GM21528 (cell line): Measurements from ENCODE around the gene ASTN2.

ENCODE experiments used
- ATAC-seq: cut with Tn5 transposase; IDR thresholded peaks from one replicate; pipeline ENCODE4 v1.9.1; 2021; ENCODE audit warnings: mild to moderate bottlenecking, moderate library complexity; ENCODE audit not compliant: unreplicated experiment, low FRiP score

ASTN2 gene

DNA sequence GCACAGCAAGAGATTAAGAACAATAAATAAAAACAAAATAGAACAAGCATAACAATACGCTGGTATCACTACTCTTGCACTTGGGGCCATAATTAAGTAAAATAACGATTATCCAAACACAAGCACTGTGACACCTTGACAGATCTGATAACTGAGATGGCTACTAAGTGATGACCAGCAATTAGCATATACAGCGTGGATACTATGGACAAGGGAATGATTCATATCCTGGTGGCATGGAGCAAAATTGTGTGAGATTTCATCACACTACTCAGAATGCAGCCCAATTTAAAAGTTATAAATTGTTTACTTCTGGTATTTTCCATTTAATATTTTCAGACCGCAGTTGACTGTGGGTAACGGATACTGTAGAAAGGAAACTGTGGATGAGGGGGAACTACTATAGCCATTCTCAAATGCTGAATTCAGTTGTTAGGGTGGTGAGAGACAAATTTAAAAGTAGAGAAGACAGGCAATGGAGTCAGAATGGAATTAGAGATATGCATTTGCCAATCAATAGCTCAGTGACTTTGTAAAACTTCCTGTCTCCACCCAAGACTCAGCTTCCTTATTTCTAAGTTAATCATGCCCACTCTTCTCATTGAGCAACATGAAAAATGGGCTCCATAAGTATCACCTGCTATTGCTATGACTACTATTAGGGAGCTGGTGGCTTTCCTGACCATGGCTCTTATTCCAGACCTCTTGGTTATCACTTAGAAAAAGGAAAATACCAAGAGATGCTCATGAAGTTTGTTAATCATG lies 427.0 kb downstream of the ASTN2 start:
- no peak for ATAC-seq

DNA sequence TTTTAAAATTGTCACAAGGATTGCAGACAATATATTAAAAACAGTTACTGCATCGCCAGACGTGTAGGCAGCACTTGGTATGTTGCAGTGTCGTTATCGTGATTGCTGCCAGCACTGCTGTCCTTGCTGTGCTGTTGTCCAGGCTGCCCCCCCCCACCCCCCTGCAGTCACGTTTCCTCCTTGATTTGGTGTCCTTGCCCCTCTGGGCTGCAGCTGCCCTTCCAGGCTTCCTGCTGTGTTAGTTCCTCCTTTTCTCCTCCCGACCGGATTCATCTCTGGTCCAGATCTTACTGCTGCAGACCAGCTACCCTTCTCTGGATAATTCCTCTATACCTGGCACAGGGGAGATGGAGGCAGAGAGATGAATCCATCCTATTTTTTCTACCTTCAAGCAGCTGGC lies 428.8 kb downstream of the ASTN2 start:
- ATAC-seq: no peak

- ATAC-seq: no peak
Measured at GRCh38 chr9:116985596-116985995, 429.3 kb downstream of the ASTN2 start.

- no peak for ATAC-seq
Measured at GRCh38 chr9:116984111-116984510, 430.7 kb downstream of the ASTN2 start.

GRCh38 chr9:116980582-116981120 lies 434.2 kb downstream of the ASTN2 start:
- no peak for ATAC-seq

DNA sequence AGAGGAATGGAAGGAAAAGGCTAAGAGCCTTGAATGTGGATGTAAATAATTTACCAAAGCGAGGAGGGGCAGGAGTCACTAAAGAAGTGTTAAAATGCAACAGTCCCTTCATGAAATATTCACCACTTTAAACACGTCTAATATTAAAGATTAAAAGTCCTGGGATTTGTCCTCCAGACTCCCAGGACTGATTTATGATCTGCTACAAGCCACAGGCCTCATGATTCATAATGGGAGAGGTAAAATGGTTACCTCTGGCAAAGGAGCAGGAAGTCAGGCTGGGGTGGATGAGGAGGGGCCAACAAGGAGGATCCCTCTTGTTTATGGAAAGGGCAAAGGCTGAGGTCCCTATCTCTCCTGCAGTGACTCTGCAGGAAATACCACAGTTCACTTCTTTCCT lies 435.4 kb downstream of the ASTN2 start:
- no peak for ATAC-seq

DNA sequence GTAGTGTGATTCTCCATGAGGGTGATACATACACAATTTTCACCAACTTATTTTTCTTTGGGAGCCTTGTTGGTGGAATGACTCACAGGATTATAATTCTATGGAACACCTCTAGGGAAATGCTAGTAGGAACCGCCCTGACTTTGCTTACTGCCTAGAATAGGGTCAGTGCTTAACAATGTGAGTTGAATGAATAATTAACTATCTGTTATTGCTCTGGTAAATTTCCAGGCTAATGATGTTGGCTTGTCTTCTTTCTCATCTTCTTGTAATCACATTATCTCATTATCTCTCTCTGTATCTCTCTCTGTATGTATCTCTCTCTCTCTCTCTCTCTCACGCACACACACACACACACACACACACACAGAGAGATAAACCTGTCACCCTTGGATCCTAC lies 436.7 kb downstream of the ASTN2 start:
- ATAC-seq: no peak

DNA sequence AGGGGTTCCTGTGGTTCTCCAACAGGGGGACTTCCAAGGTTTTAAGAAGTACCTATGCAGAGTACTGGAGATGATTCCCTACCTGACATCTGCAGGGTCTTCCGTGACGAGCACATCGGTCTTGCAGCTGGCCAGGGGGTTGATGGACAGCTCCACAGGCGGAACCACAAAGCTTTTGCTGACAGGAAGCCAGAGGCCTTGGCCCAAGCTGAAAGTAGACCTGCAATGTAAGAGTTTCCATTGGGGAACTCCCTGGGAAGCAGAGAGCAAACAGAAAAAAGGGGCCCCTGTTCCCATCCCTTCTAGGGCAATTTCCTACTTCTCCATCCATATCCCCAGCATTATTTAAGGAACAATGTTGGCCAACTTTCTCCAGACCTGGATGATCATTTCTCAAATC lies 439.7 kb downstream of the ASTN2 start:
- ATAC-seq: no peak

DNA sequence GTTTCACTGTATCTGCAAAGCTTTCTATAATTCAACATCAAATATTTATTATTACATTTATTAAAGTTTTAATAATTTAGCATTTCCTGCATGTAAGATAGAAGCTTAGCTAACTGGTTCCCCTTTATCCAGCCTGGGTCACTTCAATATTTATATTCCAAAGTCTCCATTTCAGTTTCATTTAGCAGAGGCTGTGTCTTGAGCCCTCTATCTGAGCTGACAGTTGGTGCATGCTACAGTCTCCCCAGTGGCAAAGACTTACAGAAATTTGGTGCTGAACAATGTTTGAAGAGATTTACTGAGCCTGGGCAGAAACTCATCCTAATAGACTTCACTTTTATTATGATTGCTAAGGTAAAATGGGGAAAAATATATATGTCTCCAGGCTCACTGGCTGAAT lies 448.7 kb downstream of the ASTN2 start:
- no peak for ATAC-seq

- ATAC-seq: no peak
Measured at GRCh38 chr9:116964258-116964657, 450.6 kb downstream of the ASTN2 start.

GRCh38 chr9:116959809-116960208 lies 455.0 kb downstream of the ASTN2 start:
- ATAC-seq: no peak

- no peak for ATAC-seq
Measured at GRCh38 chr9:116958881-116959280, 456.0 kb downstream of the ASTN2 start.

GRCh38 chr9:116954731-116955130 lies 460.1 kb downstream of the ASTN2 start:
- ATAC-seq: no peak

- ATAC-seq: no peak
Measured at GRCh38 chr9:116953271-116953670, 461.6 kb downstream of the ASTN2 start.

DNA sequence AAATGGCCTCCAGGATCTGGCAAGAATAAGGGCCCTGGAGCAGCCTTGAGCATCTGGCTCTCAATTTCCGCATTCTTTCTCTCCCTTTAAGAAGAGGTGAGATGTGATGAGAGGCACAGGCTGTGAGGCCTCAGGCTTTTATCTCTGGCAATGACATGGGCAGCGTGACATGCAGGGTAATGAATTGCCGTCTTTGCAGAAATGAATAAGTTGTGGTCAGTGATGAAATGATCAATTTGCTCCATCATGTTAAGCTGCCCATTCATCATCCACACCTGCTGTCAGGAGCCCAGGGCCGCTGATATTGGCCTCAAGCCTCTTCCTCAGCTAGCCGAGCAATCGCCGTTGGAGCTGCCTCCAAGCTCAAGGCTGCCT lies 462.4 kb downstream of the ASTN2 start:
- ATAC-seq: no peak

- peak; percentile 69 for ATAC-seq
Measured at GRCh38 chr9:116951588-116952435, 463.0 kb downstream of the ASTN2 start.

DNA sequence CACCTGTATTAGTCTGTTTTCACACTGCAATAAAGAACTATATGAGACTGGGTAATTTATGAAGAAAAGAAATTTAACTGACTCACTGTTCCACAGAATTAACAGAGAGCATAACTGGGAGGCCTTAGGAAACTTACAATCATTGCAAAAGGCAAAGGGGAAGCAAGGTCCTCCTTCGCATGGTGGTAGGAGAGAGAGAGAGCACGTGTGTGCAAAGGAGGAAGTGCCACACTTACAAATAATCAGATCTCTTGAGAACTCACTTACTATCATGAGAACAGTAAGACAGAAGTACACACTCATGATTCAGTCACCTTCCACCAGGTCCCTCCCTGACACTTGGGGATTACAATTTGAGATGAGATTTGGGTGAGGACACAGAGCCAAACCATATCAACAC lies 469.0 kb downstream of the ASTN2 start:
- no peak for ATAC-seq

DNA sequence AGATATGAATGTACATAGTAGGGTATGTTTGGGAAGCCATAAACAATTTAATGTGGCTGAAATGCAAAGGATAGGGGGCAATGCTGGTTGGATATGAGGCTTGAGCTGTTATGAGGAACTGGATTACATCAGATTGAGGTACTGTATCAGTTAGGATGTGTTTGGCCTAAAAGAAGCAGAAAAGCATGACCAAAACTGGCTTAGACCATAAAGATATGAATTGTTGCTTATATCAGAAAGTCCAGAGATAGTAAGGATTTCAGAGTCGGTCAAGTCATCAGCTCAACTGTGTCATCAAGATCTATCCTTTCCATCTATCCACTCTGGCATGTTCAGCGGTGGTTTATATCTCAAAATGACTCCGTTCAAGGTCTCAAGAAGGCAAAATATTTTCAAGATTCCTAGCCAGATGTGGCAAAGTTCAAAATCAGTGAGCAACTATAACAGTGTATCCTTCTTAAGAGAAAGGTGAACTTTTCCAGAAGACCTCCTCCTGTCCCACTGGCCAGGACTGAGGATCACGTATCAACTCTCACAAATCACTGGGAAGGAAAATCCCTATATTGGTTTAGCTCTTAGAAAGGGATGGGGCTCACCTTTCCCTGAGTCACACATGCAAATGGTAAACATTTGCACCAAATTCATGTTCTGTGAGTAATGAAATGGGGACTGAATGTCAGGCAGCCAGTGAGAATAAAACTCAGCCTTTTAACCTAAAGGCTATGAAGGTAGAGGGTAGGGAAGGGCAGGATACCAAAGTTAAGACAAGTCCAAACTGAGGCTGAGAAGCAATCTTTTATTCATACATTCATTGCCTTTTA lies 469.9 kb downstream of the ASTN2 start:
- ATAC-seq: no peak

DNA sequence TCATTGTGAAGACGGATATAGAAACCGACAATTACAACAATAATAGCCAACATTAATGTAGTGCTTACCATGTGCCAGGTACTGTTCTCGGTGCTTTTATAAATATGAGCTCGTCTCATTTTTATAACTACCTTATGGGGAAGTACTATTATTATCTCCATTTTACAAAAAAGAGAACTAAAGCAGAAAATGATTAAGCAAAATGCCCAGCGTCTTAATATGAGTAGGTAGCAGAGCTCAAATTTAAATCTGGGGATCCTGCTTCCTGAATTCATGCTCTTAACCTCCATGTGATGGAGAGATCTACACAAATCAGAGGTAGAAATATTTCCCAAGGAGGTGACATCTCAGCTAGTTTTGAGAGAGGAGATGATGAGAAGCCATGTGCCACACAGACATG lies 470.9 kb downstream of the ASTN2 start:
- ATAC-seq: no peak

GRCh38 chr9:116942593-116943061 lies 472.2 kb downstream of the ASTN2 start:
- peak; percentile 62 for ATAC-seq

DNA sequence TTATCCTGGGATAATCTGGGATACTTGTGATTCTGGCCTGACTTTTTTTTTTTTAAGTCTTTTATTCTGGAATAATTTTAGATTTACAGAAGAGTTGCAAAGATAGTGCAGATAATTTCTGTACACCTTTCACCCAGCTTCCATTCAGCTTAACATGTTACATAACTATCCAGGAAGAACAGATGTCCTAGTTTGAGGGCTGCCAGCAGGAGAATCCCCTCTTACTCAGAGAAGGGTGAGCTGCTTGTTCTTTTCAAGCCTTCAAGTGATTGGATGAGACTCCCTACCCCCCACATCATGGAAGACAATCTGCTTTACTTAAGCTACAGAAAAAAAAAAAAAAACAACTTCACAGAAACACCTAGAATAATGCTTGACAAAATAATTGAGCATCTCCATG lies 473.6 kb downstream of the ASTN2 start:
- no peak for ATAC-seq
